ENCODE measurements around the gene RDH16.

The RDH16 gene

GRCh38 chr12:56957229-56958052 lies at the start of gene RDH16:
TSS of gene RDH16 (minus strand) at chr12:56957608. CDS start at chr12:56957462, 146 bp downstream.
- no peak for DNase-seq

DNA sequence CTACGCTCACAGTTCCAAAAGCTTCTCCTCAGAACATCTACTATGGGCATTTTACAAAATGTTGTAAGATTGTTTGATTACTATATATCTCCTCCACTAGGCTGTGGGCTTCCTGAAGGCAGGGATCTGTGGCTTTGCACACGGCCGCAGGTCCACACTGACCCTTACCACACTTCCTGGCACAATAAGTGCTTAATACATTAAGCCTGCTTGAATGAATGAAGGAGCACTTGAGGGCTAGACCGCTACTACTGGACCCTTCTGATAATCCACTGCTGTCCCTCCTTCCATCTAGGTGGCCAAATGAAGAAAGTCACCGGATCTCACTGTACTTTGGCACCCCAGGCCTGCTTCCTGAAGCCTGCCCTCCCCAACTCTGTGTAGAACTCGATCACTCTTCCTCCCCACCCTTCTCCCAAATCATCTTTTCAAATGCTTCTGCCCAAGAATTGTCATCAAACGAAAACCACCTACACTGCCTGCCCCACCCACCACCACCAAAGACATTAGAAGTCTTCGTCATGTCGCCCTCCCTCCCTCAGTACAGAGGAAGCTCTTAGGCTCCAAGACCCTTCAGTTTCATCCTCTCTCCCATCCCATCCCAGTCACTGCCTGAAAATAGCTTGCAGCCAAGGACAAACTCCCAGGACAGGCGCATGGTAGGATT lies 49.5 kb upstream of the RDH16 start:
- DNase-seq = no peak

DNA sequence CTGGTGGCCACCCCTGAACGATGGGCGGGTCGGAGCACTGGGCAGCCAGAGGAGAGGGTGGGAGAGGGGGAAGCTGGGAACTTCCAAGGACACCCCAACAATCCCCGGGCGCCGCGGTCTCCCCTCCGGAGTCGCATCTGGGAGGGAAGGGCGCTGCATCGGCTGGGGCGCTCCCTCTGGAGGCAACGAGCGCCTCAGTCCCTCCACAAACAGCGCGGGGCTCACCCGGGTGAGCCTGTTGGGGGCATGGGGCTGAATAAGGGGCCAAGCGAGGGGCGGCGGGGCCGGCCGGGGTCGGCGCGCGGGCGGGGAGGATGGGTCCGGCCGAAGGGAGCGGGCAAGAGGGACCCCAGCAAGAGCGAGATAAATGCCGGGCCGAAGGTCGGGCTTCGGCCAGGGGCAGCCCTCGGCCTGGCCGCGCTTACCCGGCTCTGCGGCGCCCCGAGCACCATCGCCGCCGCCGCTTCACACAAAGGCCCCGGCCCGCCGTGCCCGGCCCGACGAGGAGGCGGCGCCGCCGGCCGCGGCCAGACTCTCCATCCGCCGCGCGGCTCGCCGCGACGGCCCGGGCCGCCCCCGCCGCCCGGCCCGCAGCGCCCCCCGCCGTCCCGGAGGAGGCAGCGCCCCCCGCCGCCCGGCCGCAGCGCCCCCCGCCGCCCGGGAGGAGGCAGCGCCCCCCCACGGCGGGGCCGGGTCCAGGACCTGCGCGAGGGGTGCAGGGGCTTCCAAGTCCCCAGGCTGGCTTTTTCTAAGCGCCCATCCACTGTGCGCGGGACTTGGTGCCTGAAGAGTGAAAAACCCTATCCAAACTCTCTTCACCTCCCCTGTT lies 48.8 kb upstream of the RDH16 start, which contains the start of gene ZBTB39:
Gene ZBTB39, minus strand, starts transcription at position 567 of the 829 bp plus-strand sequence. CDS start 1,629 bp downstream, outside the sequence.
- DNase-seq = peak; percentile 30

DNA sequence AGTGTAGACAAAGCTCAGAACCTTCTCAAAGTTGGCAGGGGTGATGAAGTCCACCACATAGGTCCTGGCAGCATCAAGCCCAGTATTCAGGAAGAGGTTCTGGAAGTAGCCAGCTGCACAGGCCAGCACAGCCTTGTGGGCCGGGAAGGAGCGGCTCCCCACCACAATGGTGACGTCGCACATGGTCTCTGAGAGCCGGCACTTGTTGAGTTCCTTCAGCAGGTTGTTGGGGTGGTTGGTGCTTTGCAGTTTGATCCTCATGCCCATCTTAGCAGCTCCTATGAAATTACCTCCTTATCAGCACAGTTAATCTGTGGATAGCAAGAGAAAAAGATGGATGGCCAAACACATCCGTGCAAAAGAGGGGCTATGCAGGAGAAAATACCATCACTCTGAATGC lies 47.2 kb upstream of the RDH16 start:
- DNase-seq = no peak

GRCh38 chr12:57003395-57003794 lies 46.0 kb upstream of the RDH16 start:
- no peak for DNase-seq

GRCh38 chr12:57001448-57001906 lies 44.1 kb upstream of the RDH16 start:
- DNase-seq = peak; percentile 33

- no peak for DNase-seq
These were observed 43.0 kb upstream of the RDH16 start for GRCh38 chr12:57000393-57000792.

DNA sequence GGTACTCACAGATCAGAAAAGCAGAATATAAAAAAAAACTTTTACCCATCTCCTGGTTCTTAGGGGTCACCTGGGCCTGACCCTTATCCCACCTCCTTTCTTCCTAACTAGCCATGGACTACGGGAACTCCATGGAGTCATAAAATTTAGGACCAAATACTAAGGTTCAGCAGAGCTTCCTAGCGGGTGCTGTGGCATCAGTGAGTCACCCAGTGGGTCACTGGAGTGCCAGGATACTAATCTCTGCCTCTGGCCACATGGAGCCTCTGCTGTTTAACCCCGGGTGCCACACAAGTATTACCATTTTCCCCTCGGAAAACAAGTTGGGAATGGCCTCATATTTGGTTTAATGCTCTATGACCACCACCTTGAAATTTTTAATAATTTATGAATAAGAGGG lies 42.0 kb upstream of the RDH16 start:
- DNase-seq = no peak

DNA sequence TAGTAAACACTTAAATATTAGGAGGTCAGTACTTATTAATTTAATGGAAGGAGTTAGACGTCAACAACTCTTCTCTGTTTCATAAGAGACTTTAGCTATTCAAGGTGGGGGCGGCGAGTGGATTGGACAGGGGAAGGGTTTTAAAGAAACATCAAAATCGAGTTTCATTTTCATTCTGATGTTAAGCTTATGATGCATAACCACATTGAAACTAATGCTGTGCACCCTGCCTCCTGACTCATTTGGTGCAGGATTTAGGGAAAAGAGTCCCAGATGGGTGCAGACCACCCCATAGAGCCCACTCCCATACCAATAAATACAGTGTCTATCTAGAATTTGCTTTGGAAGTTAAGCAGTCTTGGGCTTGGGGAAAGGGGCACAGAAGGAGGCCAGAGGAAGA lies 41.6 kb upstream of the RDH16 start:
- DNase-seq = no peak

DNA sequence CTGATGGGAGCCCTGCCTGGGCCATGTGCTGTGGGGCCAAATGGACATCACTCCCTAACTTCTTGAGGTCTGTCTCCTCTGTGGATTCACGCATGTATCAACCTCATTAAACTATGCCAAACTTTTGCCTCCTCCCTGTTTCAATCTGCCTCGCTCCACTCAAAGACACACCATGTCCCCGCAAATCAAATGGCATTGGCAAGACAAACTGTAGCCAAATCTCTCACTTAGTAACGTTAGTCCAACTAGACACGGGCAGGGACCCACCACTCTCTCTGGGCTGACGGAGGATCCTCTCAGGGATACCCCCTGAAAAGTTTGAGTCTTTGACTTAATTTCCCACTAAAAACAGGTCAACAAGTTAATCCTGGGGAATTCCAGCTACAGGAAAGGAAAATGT lies 40.9 kb upstream of the RDH16 start:
- DNase-seq = no peak

- no peak for DNase-seq
These were observed 39.6 kb upstream of the RDH16 start for GRCh38 chr12:56996793-56997545.

DNA sequence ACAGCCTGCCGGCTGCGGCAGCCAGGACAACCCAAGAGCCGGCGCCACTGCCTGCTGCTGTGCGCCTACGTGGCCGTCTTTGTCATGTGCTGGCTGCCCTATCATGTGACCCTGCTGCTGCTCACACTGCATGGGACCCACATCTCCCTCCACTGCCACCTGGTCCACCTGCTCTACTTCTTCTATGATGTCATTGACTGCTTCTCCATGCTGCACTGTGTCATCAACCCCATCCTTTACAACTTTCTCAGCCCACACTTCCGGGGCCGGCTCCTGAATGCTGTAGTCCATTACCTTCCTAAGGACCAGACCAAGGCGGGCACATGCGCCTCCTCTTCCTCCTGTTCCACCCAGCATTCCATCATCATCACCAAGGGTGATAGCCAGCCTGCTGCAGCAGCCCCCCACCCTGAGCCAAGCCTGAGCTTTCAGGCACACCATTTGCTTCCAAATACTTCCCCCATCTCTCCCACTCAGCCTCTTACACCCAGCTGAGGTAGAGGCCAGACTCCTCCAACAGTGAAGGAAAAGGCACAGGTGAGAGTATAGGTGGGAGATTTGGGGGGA lies 38.6 kb upstream of the RDH16 start:
- no peak for DNase-seq

DNA sequence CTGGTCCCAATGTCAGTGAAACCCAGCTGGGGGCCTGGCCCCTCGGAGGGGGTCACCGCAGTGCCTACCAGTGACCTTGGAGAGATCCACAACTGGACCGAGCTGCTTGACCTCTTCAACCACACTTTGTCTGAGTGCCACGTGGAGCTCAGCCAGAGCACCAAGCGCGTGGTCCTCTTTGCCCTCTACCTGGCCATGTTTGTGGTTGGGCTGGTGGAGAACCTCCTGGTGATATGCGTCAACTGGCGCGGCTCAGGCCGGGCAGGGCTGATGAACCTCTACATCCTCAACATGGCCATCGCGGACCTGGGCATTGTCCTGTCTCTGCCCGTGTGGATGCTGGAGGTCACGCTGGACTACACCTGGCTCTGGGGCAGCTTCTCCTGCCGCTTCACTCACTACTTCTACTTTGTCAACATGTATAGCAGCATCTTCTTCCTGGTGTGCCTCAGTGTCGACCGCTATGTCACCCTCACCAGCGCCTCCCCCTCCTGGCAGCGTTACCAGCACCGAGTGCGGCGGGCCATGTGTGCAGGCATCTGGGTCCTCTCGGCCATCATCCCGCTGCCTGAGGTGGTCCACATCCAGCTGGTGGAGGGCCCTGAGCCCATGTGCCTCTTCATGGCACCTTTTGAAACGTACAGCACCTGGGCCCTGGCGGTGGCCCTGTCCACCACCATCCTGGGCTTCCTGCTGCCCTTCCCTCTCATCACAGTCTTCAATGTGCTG lies 38.0 kb upstream of the RDH16 start:
- no peak for DNase-seq

DNA sequence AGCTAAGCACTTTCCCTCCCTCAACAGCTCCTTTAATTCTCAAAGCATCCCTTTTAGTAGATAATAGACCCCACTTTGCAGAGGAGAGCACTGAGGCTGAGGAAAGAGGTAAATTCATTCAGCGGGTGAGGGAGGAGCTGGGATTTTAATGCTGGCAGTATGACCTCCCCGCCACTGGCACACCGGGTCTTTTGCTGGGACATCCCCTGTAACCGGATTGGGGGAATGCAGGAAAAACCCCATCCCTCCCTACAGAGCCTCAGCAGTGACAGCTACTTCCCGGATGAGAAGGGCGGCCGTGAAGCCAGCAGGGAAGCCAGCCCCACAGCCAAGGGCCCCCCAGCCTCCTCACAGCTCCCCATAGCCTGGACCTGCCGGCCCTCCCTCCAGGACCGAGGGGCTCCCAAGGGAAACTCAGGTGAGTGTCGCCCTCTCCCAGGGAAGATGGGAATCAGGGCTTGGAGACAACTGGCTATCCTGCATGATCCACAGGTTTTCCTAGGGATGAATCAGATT lies 36.9 kb upstream of the RDH16 start:
- no peak for DNase-seq

- no peak for DNase-seq
These were observed 35.9 kb upstream of the RDH16 start for GRCh38 chr12:56993346-56993745.

- no peak for DNase-seq
These were observed 34.2 kb upstream of the RDH16 start for GRCh38 chr12:56991319-56992246.

- no peak for DNase-seq
These were observed 33.4 kb upstream of the RDH16 start for GRCh38 chr12:56990648-56991318.

GRCh38 chr12:56989861-56990610 lies 32.6 kb upstream of the RDH16 start:
- DNase-seq = no peak
